B cell (primary cell): Measurements from ENCODE around the gene PSME3IP1. TPM values are rescaled to one million over a fixed set of nuclear protein-coding genes. Genes with fewer than 3 reads are reported as not detected.

Experiments used
- ATAC-seq: fragments of 200-7000 bp; cut with Tn5 transposase; one replicate; pipeline ENCODE4 v1.10.0; 2021; ENCODE audit warnings: low read depth, mild to moderate bottlenecking, moderate number of reproducible peaks, moderate library complexity
- CTCF ChIA-PET: fragments of 350-600 bp; sonication (Branson Sonifier 250); formaldehyde crosslinking; loops from one replicate; lab custom pipeline; 2021; ENCODE audit warnings: antibody characterized with exemption, inconsistent platforms; lab: Charles Lee
- POLR2A ChIA-PET: fragments of 350-600 bp; sonication (Branson Sonifier 250); formaldehyde crosslinking; loops from one replicate; lab custom pipeline; 2021; ENCODE audit warnings: antibody characterized with exemption; lab: Charles Lee
- DNase-seq: peaks from one replicate; pipeline ENCODE4 v3.0.0; 2013
- H2AFZ ChIP-seq: 2 replicates; pipeline ENCODE4 v1.6.1; 2012; ENCODE audit warnings: mild to moderate bottlenecking, low read depth, low read length; ENCODE audit not compliant: insufficient read depth, poor library complexity, severe bottlenecking
- H3K27ac ChIP-seq, 2 donors: 1 replicate in 1 of 2; 2 replicates in 1 of 2; pipeline ENCODE4 v1.5.1; 2012 to 2013; ENCODE audit warnings: low read length in 2 of 2, mild to moderate bottlenecking in 2 of 2, moderate library complexity in 1 of 2
- H3K27me3 ChIP-seq, 4 experiments: fragments of 200-600 bp in 1 of 4; sonication (generic) in 1 of 4; replicated peaks in 1 of 4; 1 replicate in 2 of 4; 2 replicates in 2 of 4; pipeline versions ENCODE4 v1.6.1 to v1.7.0; 2013 to 2016; ENCODE audit warnings: low read length in 3 of 4, mild to moderate bottlenecking in 2 of 4, mixed read lengths in 1 of 4, moderate library complexity in 1 of 4; ENCODE audit not compliant: insufficient read depth in 4 of 4, control insufficient read depth in 3 of 4; ENCODE audit errors: control extremely low read depth in 1 of 4
- H3K36me3 ChIP-seq, 2 experiments: replicated peaks in 1 of 2; 1 replicate in 1 of 2; 2 replicates in 1 of 2; pipeline versions ENCODE4 v1.6.1 to v1.7.1; 2013; ENCODE audit warnings: low read length in 1 of 2; ENCODE audit not compliant: insufficient read depth in 2 of 2, control insufficient read depth in 1 of 2; ENCODE audit errors: control extremely low read depth in 1 of 2, extremely low read depth in 1 of 2
- H3K4me1 ChIP-seq, 2 donors: fragments of 200-600 bp in 1 of 2; sonication (generic) in 1 of 2; 1 replicate in 1 of 2; 2 replicates in 1 of 2; pipeline versions ENCODE4 v1.5.1 to v1.6.1; 2013 to 2017; ENCODE audit warnings: low read length in 2 of 2; ENCODE audit not compliant: control insufficient read depth in 2 of 2, insufficient read depth in 2 of 2
- H3K4me2 ChIP-seq: replicated peaks from 2 replicates; pipeline ENCODE3; 2012; ENCODE audit warnings: mild to moderate bottlenecking, low read depth, low read length; ENCODE audit not compliant: poor library complexity, severe bottlenecking
- H3K4me3 ChIP-seq, 5 experiments: fragments of 200-600 bp in 1 of 5; sonication (generic) in 1 of 5; 1 replicate in 3 of 5; 2 replicates in 2 of 5; pipeline versions ENCODE4 v1.5.1 to v1.7.0; 2011 to 2016; ENCODE audit warnings: low read length in 4 of 5, mild to moderate bottlenecking in 4 of 5, low read depth in 2 of 5, control low read depth in 1 of 5, moderate library complexity in 1 of 5; ENCODE audit not compliant: insufficient read depth in 1 of 5; ENCODE audit errors: control extremely low read depth in 1 of 5, extremely low read depth in 1 of 5
- H3K79me2 ChIP-seq: fragments of 200-600 bp; sonication (generic); one replicate; pipeline ENCODE4 v1.6.0; 2016; ENCODE audit warnings: low read length; ENCODE audit not compliant: control insufficient read depth, insufficient read depth
- H3K9ac ChIP-seq: fragments of 200-600 bp; sonication (generic); 2 replicates; pipeline ENCODE4 v1.6.1; 2017; ENCODE audit warnings: mild to moderate bottlenecking, low read length, moderate library complexity
- H3K9me3 ChIP-seq, 3 donors: one replicate each; pipeline versions ENCODE4 v1.6.1 to v1.7.1; 2013; ENCODE audit warnings: low read length in 2 of 3; ENCODE audit not compliant: control insufficient read depth in 2 of 3, insufficient read depth in 1 of 3; ENCODE audit errors: control extremely low read depth in 1 of 3
- H4K20me1 ChIP-seq: 2 replicates; pipeline ENCODE4 v1.6.0; 2012; ENCODE audit warnings: mild to moderate bottlenecking, low read length; ENCODE audit not compliant: insufficient read depth, control insufficient read depth, poor library complexity, severe bottlenecking
- H3K27ac Mint-ChIP-seq: one replicate; pipeline ENCODE4 v1.8.0; 2021; ENCODE audit warnings: mixed read lengths
- H3K27me3 Mint-ChIP-seq: one replicate; pipeline ENCODE4 v1.8.0; 2021; ENCODE audit warnings: mixed read lengths
- H3K4me1 Mint-ChIP-seq: one replicate; pipeline ENCODE4 v1.8.0; 2021; ENCODE audit warnings: mixed read lengths
- H3K4me3 Mint-ChIP-seq: one replicate; pipeline ENCODE4 v1.8.0; 2021; ENCODE audit warnings: mixed read lengths
- H3K9me3 Mint-ChIP-seq: one replicate; pipeline ENCODE4 v1.8.0; 2022; ENCODE audit warnings: mixed read lengths; ENCODE audit not compliant: insufficient read depth
- CTCF ChIP-seq: fragments of 200-600 bp; IDR thresholded peaks from one replicate; pipeline ENCODE4 v1.8.0; 2022; ENCODE audit warnings: antibody characterized with exemption, mild to moderate bottlenecking
- EZH2 ChIP-seq: IDR thresholded peaks from 2 replicates; pipeline ENCODE4 v1.6.1; 2012; ENCODE audit warnings: borderline replicate concordance, low read depth, mild to moderate bottlenecking, moderate library complexity, low read length; ENCODE audit not compliant: insufficient read depth, poor library complexity, severe bottlenecking
- WGBS: methylation state at CpG from one replicate; pipeline ENCODE4 v1.1.5; 2013; ENCODE audit warnings: missing lambda C conversion rate; ENCODE audit not compliant: insufficient coverage; 5-methylcytosine and 5-hydroxymethylcytosine counted together
- intact Hi-C: fragments of 100-400 bp; cut with micrococcal nuclease; formaldehyde crosslinking; loops from one replicate; pipeline ENCODE4 v1.10.0; 2022
- polyA plus RNA-seq: library from polyadenylated mRNA; depleted of rRNA; stranded (reverse); fragments of >200 nt; gene quantifications from 2 replicates; pipeline ENCODE4 v1.2.3, GENCODE V29; 2012
- total RNA-seq, 2 donors: library from RNA; stranded (reverse); fragments of 120-200 nt in 1 of 2; gene quantifications; 1 replicate in 1 of 2; 2 replicates in 1 of 2; pipeline versions ENCODE4 v1.2.3 to v1.2.4, GENCODE V29; 2013 to 2022

The PSME3IP1 gene
- total and polyA plus RNA-seq, 2 donors (not counting 1 experiment from before 2014, with no cell fraction given) = 125 to 166 TPM

- ATAC-seq = no peak
- Mint-ChIP-seq H3K4me3 (no peak overlapping the region), H3K9me3 (no peaks in the 10 kb centered on the region), H3K4me1 (peaks cover 19% of the 10 kb centered on the region), H3K27ac (no peak overlapping the region), H3K27me3 (no peaks in the 10 kb centered on the region)
- Histone ChIP-seq H3K4me2 (no peak overlapping the region), H3K27ac (no peak overlapping the region), H3K4me3 (no peak overlapping the region), H3K4me1 (peaks cover 10 to 17% of the 10 kb centered on the region in 2 donors), H3K27me3 (no peaks in the 10 kb centered on the region), H3K9ac (no peak overlapping the region), H3K79me2 (no peaks in the 10 kb centered on the region), H4K20me1 (no peaks in the 10 kb centered on the region), H2AFZ (no peak overlapping the region), H3K36me3 (peaks cover 0 to 16% of the 10 kb centered on the region in 2 experiments), H3K9me3 (no peaks in the 10 kb centered on the region)
- ChIA-PET CTCF (no interaction called here), POLR2A (no interaction called here)
- DNase-seq = no peak
- no peak for TF ChIP-seq CTCF
- no peak for TF ChIP-seq EZH2
- intact Hi-C loops = loop anchor here (5.0 kb wide), 1 partner anchor 34 kb away; no protein-coding TSS in a partner anchor
- WGBS = 98% methylated on average over 6 of the region's 6 CpGs
Observed at GRCh38 chr16:57148481-57148880, 37.4 kb downstream of the PSME3IP1 start.

GRCh38 chr16:57147381-57148221, 38.2 kb downstream of the PSME3IP1 start:
- Histone ChIP-seq H3K4me3 (no peak overlapping the region), H3K4me2 (peak overlapping the region; percentile 23), H3K9me3 (no peaks in the 10 kb centered on the region), H3K4me1 (peaks cover 15 to 26% of the 10 kb centered on the region in 2 donors), H3K27ac (no peak overlapping the region), H3K27me3 (no peaks in the 10 kb centered on the region), H2AFZ (no peak overlapping the region), H3K9ac (no peak overlapping the region), H4K20me1 (no peaks in the 10 kb centered on the region), H3K36me3 (peaks cover 0 to 8% of the 10 kb centered on the region in 2 experiments), H3K79me2 (no peaks in the 10 kb centered on the region)
- WGBS = 20% methylated on average over 11 of the region's 14 CpGs
- Mint-ChIP-seq H3K4me3 (no peak overlapping the region), H3K27ac (peak overlapping the region; percentile 56), H3K9me3 (no peaks in the 10 kb centered on the region), H3K4me1 (peaks cover 20% of the 10 kb centered on the region), H3K27me3 (no peaks in the 10 kb centered on the region)
- no peak for ATAC-seq
- ChIA-PET POLR2A (interaction anchor here (0.6 kb wide), 1 partner anchor 88 kb away, joined by 4 read pairs; no protein-coding TSS in a partner anchor), CTCF (no interaction called here)
- no peak for DNase-seq
- TF ChIP-seq CTCF (no peak), EZH2 (no peak)
- intact Hi-C loops = loop anchor here (5.0 kb wide), 1 partner anchor 35 kb away; no protein-coding TSS in a partner anchor
